Activated naive CD4-positive, alpha-beta T cell treated with anti-CD3 and anti-CD28 coated beads for 36 hours (primary cell): Measurements from ENCODE around the gene PATJ. TPM values are rescaled to one million over a fixed set of nuclear protein-coding genes. Genes with fewer than 3 reads are reported as not detected.
"Not testable (repeated sequence)": the region's sequence is repeated elsewhere in the genome, so short reads cannot be mapped to it uniquely, and the experiment has no call there.

Experiments used
- CTCF ChIA-PET: fragments of 350-600 bp; sonication (Branson Sonifier 250); formaldehyde crosslinking; loops from one replicate; lab custom pipeline; 2021; ENCODE audit warnings: antibody characterized with exemption; lab: Charles Lee
- DNase-seq: peaks from one replicate; pipeline ENCODE4 v3.0.0-alpha.2; 2020
- H3K27ac Mint-ChIP-seq: one replicate; pipeline ENCODE4 v1.8.0; 2021; ENCODE audit warnings: mild to moderate bottlenecking, mixed read lengths
- H3K27me3 Mint-ChIP-seq: one replicate; pipeline ENCODE4 v1.8.0; 2021; ENCODE audit warnings: low read depth, mixed read lengths
- H3K36me3 Mint-ChIP-seq: one replicate; pipeline ENCODE4 v1.8.0; 2021; ENCODE audit warnings: low read depth, mixed read lengths
- H3K4me1 Mint-ChIP-seq: one replicate; pipeline ENCODE4 v1.8.0; 2021; ENCODE audit warnings: low read depth, mixed read lengths
- H3K4me3 Mint-ChIP-seq: one replicate; pipeline ENCODE4 v1.8.0; 2021; ENCODE audit warnings: mild to moderate bottlenecking, moderate library complexity, mixed read lengths
- H3K9me3 Mint-ChIP-seq: one replicate; pipeline ENCODE4 v1.8.0; 2021; ENCODE audit warnings: mixed read lengths
- intact Hi-C: fragments of 100-400 bp; cut with micrococcal nuclease; formaldehyde crosslinking; loops from one replicate; pipeline ENCODE4 v1.15.1; 2023
- total RNA-seq, 2 experiments: library from RNA; stranded (reverse); gene quantifications; one replicate each; pipeline ENCODE4 v1.2.3, GENCODE V29; 2021

PATJ gene
- total RNA-seq, 2 experiments from 2014 or later: 13.3 to 13.5 TPM

GRCh38 chr1:61844006-61844405 is 101.7 kb downstream of the PATJ start:
- no peak for DNase-seq
- no peak overlapping the region for H3K4me3 Mint-ChIP-seq
- H3K4me1 Mint-ChIP-seq: no peaks in the 10 kb centered on the region
- intact Hi-C loops: loop anchor here (5.0 kb wide), 1 partner anchor 102 kb away; the partner anchor contains the start of gene PATJ
- CTCF ChIA-PET: interaction anchor here (0.5 to 1.2 kb wide), 2 partner anchors 9 to 16 kb away, joined by 3 to 4 read pairs; no protein-coding TSS in a partner anchor
- H3K27me3 Mint-ChIP-seq: no peaks in the 10 kb centered on the region
- no peaks in the 10 kb centered on the region for H3K9me3 Mint-ChIP-seq
- no peak overlapping the region for H3K27ac Mint-ChIP-seq
- H3K36me3 Mint-ChIP-seq: no peaks in the 10 kb centered on the region

- intact Hi-C loops: loop anchor here (5.0 kb wide), 1 partner anchor 102 kb away; the partner anchor contains the start of gene PATJ
- H3K27ac Mint-ChIP-seq, H3K4me1 Mint-ChIP-seq, H3K27me3 Mint-ChIP-seq, H3K4me3 Mint-ChIP-seq, H3K9me3 Mint-ChIP-seq, DNase-seq, H3K36me3 Mint-ChIP-seq, CTCF ChIA-PET: not testable (repeated sequence)
Observed at GRCh38 chr1:61844664-61845063, 102.4 kb downstream of the PATJ start.

GRCh38 chr1:61851235-61851634 is 109.0 kb downstream of the PATJ start:
- CTCF ChIA-PET: interaction anchor here (0.6 to 2.3 kb wide), 14 partner anchors 8 to 801 kb away, joined by 3 to 7 read pairs (median 4); no protein-coding TSS in a partner anchor
- peaks cover 1% of the 10 kb centered on the region for H3K36me3 Mint-ChIP-seq
- H3K4me3 Mint-ChIP-seq: no peak overlapping the region
- DNase-seq: no peak
- no peaks in the 10 kb centered on the region for H3K9me3 Mint-ChIP-seq
- H3K27ac Mint-ChIP-seq: no peak overlapping the region
- H3K4me1 Mint-ChIP-seq: no peaks in the 10 kb centered on the region
- intact Hi-C loops: loop anchor here (5.0 to 10.0 kb wide), 4 partner anchors 506 to 1874 kb away; no protein-coding TSS in a partner anchor
- no peaks in the 10 kb centered on the region for H3K27me3 Mint-ChIP-seq

- peak; percentile 11 for DNase-seq
- Mint-ChIP-seq H3K4me3 (no peak overlapping the region), H3K36me3 (peaks cover 1% of the 10 kb centered on the region), H3K9me3 (no peaks in the 10 kb centered on the region), H3K27me3 (no peaks in the 10 kb centered on the region), H3K4me1 (no peaks in the 10 kb centered on the region), H3K27ac (no peak overlapping the region)
- CTCF ChIA-PET: interaction anchor here (0.6 to 2.3 kb wide), 14 partner anchors 9 to 802 kb away, joined by 3 to 7 read pairs (median 4); no protein-coding TSS in a partner anchor
- intact Hi-C loops: loop anchor here (1.0 to 10.0 kb wide), 10 partner anchors 127 to 1875 kb away; partner anchors contain the start of gene TM2D1
Observed at GRCh38 chr1:61851849-61852669, 109.8 kb downstream of the PATJ start.

GRCh38 chr1:61852670-61853015 is 110.4 kb downstream of the PATJ start:
- Mint-ChIP-seq H3K36me3 (peaks cover 1% of the 10 kb centered on the region), H3K9me3 (no peaks in the 10 kb centered on the region), H3K27ac (no peak overlapping the region), H3K4me1 (no peaks in the 10 kb centered on the region), H3K4me3 (no peak overlapping the region), H3K27me3 (no peaks in the 10 kb centered on the region)
- intact Hi-C loops: loop anchor here (1.0 to 10.0 kb wide), 10 partner anchors 127 to 1875 kb away; partner anchors contain the start of gene TM2D1
- CTCF ChIA-PET: interaction anchor here (0.6 to 2.3 kb wide), 4 partner anchors 264 to 802 kb away, joined by 3 to 7 read pairs (median 6); no protein-coding TSS in a partner anchor
- no peak for DNase-seq

- H3K27me3 Mint-ChIP-seq: no peaks in the 10 kb centered on the region
- DNase-seq: no peak
- no peak overlapping the region for H3K27ac Mint-ChIP-seq
- H3K9me3 Mint-ChIP-seq: no peaks in the 10 kb centered on the region
- no peaks in the 10 kb centered on the region for H3K4me1 Mint-ChIP-seq
- H3K4me3 Mint-ChIP-seq: no peak overlapping the region
- CTCF ChIA-PET: interaction anchor here (0.6 to 2.3 kb wide), 6 partner anchors 10 to 803 kb away, joined by 3 to 7 read pairs (median 5); no protein-coding TSS in a partner anchor
- H3K36me3 Mint-ChIP-seq: peaks cover 3% of the 10 kb centered on the region
- intact Hi-C loops: loop anchor here (2.0 to 10.0 kb wide), 5 partner anchors 401 to 1876 kb away; no protein-coding TSS in a partner anchor
Observed at GRCh38 chr1:61853583-61853982, 111.3 kb downstream of the PATJ start.

GRCh38 chr1:61864489-61864888 is 122.2 kb downstream of the PATJ start:
- H3K4me1 Mint-ChIP-seq: no peaks in the 10 kb centered on the region
- intact Hi-C loops: no loop called here
- CTCF ChIA-PET: interaction anchor here (0.5 kb wide), 1 partner anchor 102 kb away, joined by 4 read pairs; no protein-coding TSS in a partner anchor
- H3K9me3 Mint-ChIP-seq: peaks cover 4% of the 10 kb centered on the region
- peaks cover 23% of the 10 kb centered on the region for H3K36me3 Mint-ChIP-seq
- H3K27me3 Mint-ChIP-seq: no peaks in the 10 kb centered on the region
- DNase-seq: no peak
- no peak overlapping the region for H3K4me3 Mint-ChIP-seq
- H3K27ac Mint-ChIP-seq: no peak overlapping the region

- H3K27ac Mint-ChIP-seq: no peak overlapping the region
- intact Hi-C loops: no loop called here
- no peak overlapping the region for H3K4me3 Mint-ChIP-seq
- peaks cover 23% of the 10 kb centered on the region for H3K36me3 Mint-ChIP-seq
- peaks cover 4% of the 10 kb centered on the region for H3K9me3 Mint-ChIP-seq
- CTCF ChIA-PET: no interaction called here
- H3K27me3 Mint-ChIP-seq: no peaks in the 10 kb centered on the region
- no peaks in the 10 kb centered on the region for H3K4me1 Mint-ChIP-seq
- DNase-seq: no peak
Observed at GRCh38 chr1:61865646-61866220, 123.5 kb downstream of the PATJ start.

- no peak overlapping the region for H3K27ac Mint-ChIP-seq
- CTCF ChIA-PET: interaction anchor here (0.8 kb wide), 1 partner anchor 18 kb away, joined by 3 read pairs; no protein-coding TSS in a partner anchor
- intact Hi-C loops: no loop called here
Observed at GRCh38 chr1:61869691-61870109, 127.4 kb downstream of the PATJ start.

GRCh38 chr1:61872206-61872605 is 129.9 kb downstream of the PATJ start:
- no peak overlapping the region for H3K27ac Mint-ChIP-seq
- CTCF ChIA-PET: no interaction called here
- no peak overlapping the region for H3K4me3 Mint-ChIP-seq
- H3K4me1 Mint-ChIP-seq: no peaks in the 10 kb centered on the region
- H3K36me3 Mint-ChIP-seq: peaks cover 21% of the 10 kb centered on the region
- no peaks in the 10 kb centered on the region for H3K27me3 Mint-ChIP-seq
- no peak for DNase-seq
- intact Hi-C loops: no loop called here
- H3K9me3 Mint-ChIP-seq: peaks cover 4% of the 10 kb centered on the region

More at GRCh38 chr1:61869691-61870109, 127.4 kb downstream of the PATJ start:
- peaks cover 19% of the 10 kb centered on the region for H3K36me3 Mint-ChIP-seq
- H3K9me3 Mint-ChIP-seq: peaks cover 4% of the 10 kb centered on the region
- no peak for DNase-seq
- H3K4me1 Mint-ChIP-seq: no peaks in the 10 kb centered on the region
- no peak overlapping the region for H3K4me3 Mint-ChIP-seq
- no peaks in the 10 kb centered on the region for H3K27me3 Mint-ChIP-seq

GRCh38 chr1:61873581-61873980 is 131.3 kb downstream of the PATJ start:
- intact Hi-C loops: no loop called here
- Mint-ChIP-seq H3K36me3 (peaks cover 21% of the 10 kb centered on the region), H3K9me3 (peaks cover 1% of the 10 kb centered on the region), H3K4me3 (no peak overlapping the region), H3K27me3 (no peaks in the 10 kb centered on the region), H3K27ac (peak overlapping the region; percentile 53), H3K4me1 (no peaks in the 10 kb centered on the region)
- DNase-seq: no peak
- CTCF ChIA-PET: interaction anchor here (0.8 kb wide), 1 partner anchor 28 kb away, joined by 4 read pairs; no protein-coding TSS in a partner anchor

GRCh38 chr1:61873994-61874393 is 131.7 kb downstream of the PATJ start:
- Mint-ChIP-seq H3K27me3 (no peaks in the 10 kb centered on the region), H3K4me3 (no peak overlapping the region), H3K27ac (no peak overlapping the region), H3K36me3 (peaks cover 19% of the 10 kb centered on the region), H3K9me3 (no peaks in the 10 kb centered on the region), H3K4me1 (no peaks in the 10 kb centered on the region)
- intact Hi-C loops: no loop called here
- CTCF ChIA-PET: interaction anchor here (0.8 kb wide), 1 partner anchor 27 kb away, joined by 4 read pairs; no protein-coding TSS in a partner anchor
- no peak for DNase-seq
